ENCODE data around the gene RELN. TPM values are rescaled to one million over a fixed set of nuclear protein-coding genes. Genes with fewer than 3 reads are reported as not detected.

Gene RELN
- total and polyA plus RNA-seq, 10 donors: 0.03 to 7.6 (median 1.0) TPM

GRCh38 chr7:103762065-103762760 is 227.2 kb downstream of the RELN start:
- no peak for DNase-seq
- Histone ChIP-seq H3K4me3 (no peak overlapping the region), H3K36me3 (no peaks in the 10 kb centered on the region), H3K9me3 (no peaks in the 10 kb centered on the region), H3K27me3 (replicated peaks in 1 of 7) (no peaks in the 10 kb centered on the region), H3K4me1 (no peaks in the 10 kb centered on the region), H3K27ac (no peak overlapping the region)
- WGBS, 5 donors: 50 to 70% (median 63%) methylated on average over 3 of the region's 3 CpGs
- intact Hi-C loops (cut with DNase I; ENCODE audit: low total_unique reads): no loop called here
- TF ChIP-seq CTCF (IDR thresholded peaks at IDR 0.05 in 8 of 11, conservative IDR thresholded peaks at IDR 0.05 in 3 of 11): no peak
- TF ChIP-seq POLR2AphosphoS5 (IDR thresholded peaks at IDR 0.05): no peak
- TF ChIP-seq POLR2A (IDR thresholded peaks at IDR 0.05): no peak

GRCh38 chr7:103752995-103753394 is 236.5 kb downstream of the RELN start:
- no peaks in the 10 kb centered on the region for H3K27me3 ChIP-seq (replicated peaks in 1 of 7)
- H3K4me3 ChIP-seq: no peak overlapping the region
- H3K36me3 ChIP-seq: no peaks in the 10 kb centered on the region
- no peak overlapping the region for H3K27ac ChIP-seq
- no peaks in the 10 kb centered on the region for H3K4me1 ChIP-seq
- TF ChIP-seq POLR2A (IDR thresholded peaks at IDR 0.05) (no peak), CTCF (IDR thresholded peaks at IDR 0.05 in 8 of 11, conservative IDR thresholded peaks at IDR 0.05 in 3 of 11) (no peak), POLR2AphosphoS5 (IDR thresholded peaks at IDR 0.05) (no peak)
- DNase-seq: no peak
- WGBS, 5 donors: 69 to 78% (median 72%) methylated on average over 2 of the region's 2 CpGs
- no peaks in the 10 kb centered on the region for H3K9me3 ChIP-seq
- intact Hi-C loops (cut with DNase I; ENCODE audit: low total_unique reads): no loop called here

- H3K4me1 ChIP-seq: no peaks in the 10 kb centered on the region
- H3K4me3 ChIP-seq: no peak overlapping the region
- 81 to 87% (median 83%) methylated on average over 8 of the region's 8 CpGs for WGBS, 5 donors
- no peaks in the 10 kb centered on the region for H3K36me3 ChIP-seq
- intact Hi-C loops (cut with DNase I; ENCODE audit: low total_unique reads): no loop called here
- H3K27ac ChIP-seq: no peak overlapping the region
- no peaks in the 10 kb centered on the region for H3K27me3 ChIP-seq (replicated peaks in 1 of 7)
- no peak for DNase-seq
- TF ChIP-seq POLR2A (IDR thresholded peaks at IDR 0.05) (no peak), CTCF (IDR thresholded peaks at IDR 0.05 in 8 of 11, conservative IDR thresholded peaks at IDR 0.05 in 3 of 11) (no peak), POLR2AphosphoS5 (IDR thresholded peaks at IDR 0.05) (no peak)
- H3K9me3 ChIP-seq: no peaks in the 10 kb centered on the region
Observed at GRCh38 chr7:103751311-103751880, 238.1 kb downstream of the RELN start.

- intact Hi-C loops (cut with DNase I; ENCODE audit: low total_unique reads): no loop called here
- TF ChIP-seq CTCF (IDR thresholded peaks at IDR 0.05 in 8 of 11, conservative IDR thresholded peaks at IDR 0.05 in 3 of 11): no peak
- TF ChIP-seq POLR2A (IDR thresholded peaks at IDR 0.05): no peak
- no peak for TF ChIP-seq POLR2AphosphoS5 (IDR thresholded peaks at IDR 0.05)
Observed at GRCh38 chr7:103748680-103749079, 240.8 kb downstream of the RELN start.

More at GRCh38 chr7:103748680-103749079, 240.8 kb downstream of the RELN start:
- no peak overlapping the region for H3K4me3 ChIP-seq
- DNase-seq: no peak
- H3K36me3 ChIP-seq: no peaks in the 10 kb centered on the region
- 70 to 81% (median 76%) methylated on average over 1 of the region's 1 CpG for WGBS, 5 donors
- no peak overlapping the region for H3K27ac ChIP-seq
- no peaks in the 10 kb centered on the region for H3K27me3 ChIP-seq (replicated peaks in 1 of 7)
- no peaks in the 10 kb centered on the region for H3K9me3 ChIP-seq
- H3K4me1 ChIP-seq: no peaks in the 10 kb centered on the region

All from spleen (tissue), 11 donors.